GM12892 (cell line): ENCODE results near the gene SNX25.
"Not testable (repeated sequence)": the region's sequence is repeated elsewhere in the genome, so short reads cannot be mapped to it uniquely, and the experiment has no call there.

Experiments
- POLR2AphosphoS5 ChIP-seq: IDR thresholded peaks from 2 replicates; pipeline ENCODE4 v1.6.1; 2011; ENCODE audit warnings: low read depth, low read length, control low read depth
- TAF1 ChIP-seq: IDR thresholded peaks from 2 replicates; pipeline ENCODE4 v1.6.1; 2011; ENCODE audit warnings: low read depth, mild to moderate bottlenecking, control low read depth, low read length, borderline replicate concordance

DNA sequence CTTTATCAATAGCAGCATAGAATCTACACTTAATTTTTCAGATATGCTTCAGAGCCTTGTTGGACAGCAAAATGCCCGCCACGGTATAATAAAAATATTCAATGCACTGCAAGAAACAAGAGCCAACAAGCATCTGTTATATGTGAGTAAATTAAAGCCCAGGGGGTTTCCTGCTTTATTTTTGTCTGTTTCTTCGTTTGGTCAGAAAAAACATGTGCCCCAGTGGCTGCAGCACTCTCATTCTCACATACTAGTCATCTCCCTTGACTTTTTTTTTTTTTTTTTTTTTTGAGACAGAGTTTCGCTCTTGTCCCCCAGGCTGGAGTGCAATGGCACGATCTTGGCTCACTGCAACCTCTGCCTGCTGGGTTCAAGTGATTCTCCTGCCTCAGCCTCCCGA, 153.2 kb downstream of the SNX25 start:
- TF ChIP-seq POLR2AphosphoS5, TAF1: not testable (repeated sequence)
